WERI-Rb-1 (cell line): ENCODE measurements around the gene SMTNL1.
A peak's percentile ranks its signal among the peaks of the same experiment; 100 is the strongest.
"Not testable (repeated sequence)": the region's sequence is repeated elsewhere in the genome, so short reads cannot be mapped to it uniquely, and the experiment has no call there.

Experiments used
- DNase-seq: peaks from one replicate; pipeline ENCODE4 v3.0.0-alpha.2; 2020
- H3K27ac ChIP-seq: fragments of 250-450 bp; sonication (Bioruptor Pico); 2 replicates; pipeline ENCODE4 v1.5.1; 2020; ENCODE audit warnings: mild to moderate bottlenecking, moderate library complexity
- H3K27me3 ChIP-seq: fragments of 250-450 bp; sonication (Bioruptor Pico); 2 replicates; pipeline ENCODE4 v1.5.1; 2021; ENCODE audit warnings: mild to moderate bottlenecking, low read depth, moderate library complexity; ENCODE audit not compliant: insufficient read depth, severe bottlenecking
- H3K36me3 ChIP-seq: fragments of 250-450 bp; sonication (Bioruptor Pico); 2 replicates; pipeline ENCODE4 v1.5.1; 2020; ENCODE audit warnings: mild to moderate bottlenecking, moderate library complexity
- H3K4me3 ChIP-seq: 2 replicates; pipeline ENCODE4 v1.5.1; 2011; ENCODE audit warnings: low read depth, mild to moderate bottlenecking, control low read depth, low read length
- H3K9me3 ChIP-seq: fragments of 250-450 bp; sonication (Bioruptor Pico); 2 replicates; pipeline ENCODE4 v1.5.1; 2021; ENCODE audit warnings: mild to moderate bottlenecking, moderate library complexity; ENCODE audit not compliant: severe bottlenecking
- TF ChIP-seq, protein P1 (sequence below): IDR thresholded peaks from 2 replicates; pipeline ENCODE4 v1.5.1; 2011; ENCODE audit warnings: low read depth, mild to moderate bottlenecking, control low read depth, inconsistent platforms, low read length

Gene SMTNL1

DNA sequence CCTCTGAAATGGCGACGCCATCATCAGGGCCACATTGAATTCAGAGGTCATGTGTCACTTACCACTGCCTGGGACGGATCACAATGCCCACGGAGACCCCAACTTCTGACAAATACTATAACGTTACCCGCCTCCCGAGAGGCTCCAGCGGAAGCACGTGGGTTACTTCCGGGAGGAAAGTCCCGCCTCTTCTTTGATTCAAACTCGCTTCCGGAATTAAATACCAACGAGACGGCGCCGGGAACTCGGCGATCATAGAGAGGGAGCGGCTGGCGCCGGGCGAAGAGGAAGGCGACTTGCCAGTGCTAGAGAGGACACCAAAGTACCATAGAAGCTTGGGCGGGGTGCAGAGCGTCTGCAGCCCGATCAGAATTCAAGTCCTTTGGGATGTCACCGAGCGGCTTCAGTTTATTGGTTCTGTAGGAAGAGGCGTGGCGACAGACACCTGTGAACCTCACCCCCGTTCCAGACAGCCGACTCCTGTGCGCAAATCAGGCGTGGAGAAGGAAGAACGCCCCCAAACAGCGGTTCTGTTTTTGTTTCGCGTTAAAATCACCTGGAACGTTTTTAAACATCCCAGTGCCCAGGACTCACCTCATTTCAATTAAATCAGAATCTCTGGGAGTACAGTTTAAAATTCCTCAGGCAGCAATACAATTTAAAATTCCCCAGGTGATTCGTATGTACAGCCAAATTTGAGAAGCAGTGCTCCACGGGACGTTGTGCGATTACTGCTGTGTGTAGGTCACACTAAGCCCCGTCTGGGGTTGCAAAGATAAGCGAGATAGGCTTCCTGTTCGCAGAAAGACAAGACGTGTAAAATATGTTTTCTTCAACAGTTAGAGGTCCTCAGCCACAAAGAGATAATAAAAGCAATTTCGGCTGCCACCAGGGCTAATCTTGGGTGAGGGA lies 6.5 kb upstream of the SMTNL1 start, which contains the start of gene TIMM10:
Gene TIMM10, minus strand, starts transcription at position 159 of the 912 bp plus-strand sequence. CDS start 565 bp downstream, outside the sequence.
- peak within 1 kb of the TSS; percentile 78 for H3K27ac ChIP-seq
- peaks cover 15% of the 10 kb centered on the region for H3K36me3 ChIP-seq
- no peaks in the 10 kb centered on the region for H3K27me3 ChIP-seq
- no peaks in the 10 kb centered on the region for H3K9me3 ChIP-seq
- TF ChIP-seq, protein P1, sequence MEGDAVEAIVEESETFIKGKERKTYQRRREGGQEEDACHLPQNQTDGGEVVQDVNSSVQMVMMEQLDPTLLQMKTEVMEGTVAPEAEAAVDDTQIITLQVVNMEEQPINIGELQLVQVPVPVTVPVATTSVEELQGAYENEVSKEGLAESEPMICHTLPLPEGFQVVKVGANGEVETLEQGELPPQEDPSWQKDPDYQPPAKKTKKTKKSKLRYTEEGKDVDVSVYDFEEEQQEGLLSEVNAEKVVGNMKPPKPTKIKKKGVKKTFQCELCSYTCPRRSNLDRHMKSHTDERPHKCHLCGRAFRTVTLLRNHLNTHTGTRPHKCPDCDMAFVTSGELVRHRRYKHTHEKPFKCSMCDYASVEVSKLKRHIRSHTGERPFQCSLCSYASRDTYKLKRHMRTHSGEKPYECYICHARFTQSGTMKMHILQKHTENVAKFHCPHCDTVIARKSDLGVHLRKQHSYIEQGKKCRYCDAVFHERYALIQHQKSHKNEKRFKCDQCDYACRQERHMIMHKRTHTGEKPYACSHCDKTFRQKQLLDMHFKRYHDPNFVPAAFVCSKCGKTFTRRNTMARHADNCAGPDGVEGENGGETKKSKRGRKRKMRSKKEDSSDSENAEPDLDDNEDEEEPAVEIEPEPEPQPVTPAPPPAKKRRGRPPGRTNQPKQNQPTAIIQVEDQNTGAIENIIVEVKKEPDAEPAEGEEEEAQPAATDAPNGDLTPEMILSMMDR: no peak
- H3K4me3 ChIP-seq: peak within 1 kb of the TSS; percentile 85
- peak; percentile 96 for DNase-seq

DNA sequence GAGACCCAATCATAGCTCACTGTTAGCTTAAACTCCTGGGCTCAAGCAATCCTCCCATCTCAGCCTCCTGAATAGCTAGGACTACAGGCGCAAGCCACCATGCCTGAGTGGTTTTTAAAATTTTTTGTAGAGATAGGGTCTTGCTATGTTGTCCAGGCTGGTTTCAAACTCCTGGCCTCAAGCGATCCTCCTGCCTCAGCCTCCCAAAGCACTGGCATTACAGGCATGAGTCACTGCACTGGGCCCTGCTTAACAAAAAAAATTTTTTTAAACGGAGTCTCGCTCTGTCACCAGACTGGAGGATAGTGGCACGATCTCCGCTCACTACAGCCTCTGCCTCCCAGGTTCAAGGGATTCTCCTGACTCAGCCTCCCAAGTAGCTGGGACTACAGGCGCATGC lies 2.9 kb upstream of the SMTNL1 start:
- not testable (repeated sequence) for H3K27me3 ChIP-seq, H3K4me3 ChIP-seq, H3K36me3 ChIP-seq, H3K9me3 ChIP-seq, H3K27ac ChIP-seq, DNase-seq

DNA sequence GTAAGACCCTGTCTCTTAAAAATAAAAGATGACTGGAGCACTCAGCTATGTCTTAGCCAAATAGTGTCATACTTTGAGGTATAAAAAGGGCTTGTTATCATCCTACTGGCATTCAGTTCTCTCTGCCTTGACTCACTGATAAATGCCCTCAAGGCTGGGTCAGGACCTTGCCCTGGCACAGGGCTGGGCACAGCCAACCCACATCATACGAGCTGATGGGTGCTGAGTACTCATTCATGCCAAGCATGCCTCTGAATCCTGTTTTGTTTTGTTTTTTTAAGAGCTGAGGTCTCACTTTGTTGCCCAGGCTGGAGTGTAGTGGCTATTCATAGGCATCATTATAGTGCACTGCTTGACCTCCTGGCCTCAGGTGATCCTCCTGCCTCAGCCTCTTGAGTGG lies 1.9 kb downstream of the SMTNL1 start:
- Histone ChIP-seq H3K36me3 (no peaks in the 10 kb centered on the region), H3K9me3 (no peaks in the 10 kb centered on the region), H3K4me3 (no peak overlapping the region), H3K27me3 (peaks cover 2% of the 10 kb centered on the region), H3K27ac (no peak overlapping the region)
- DNase-seq: no peak
- TF ChIP-seq, protein P1: no peak

DNA sequence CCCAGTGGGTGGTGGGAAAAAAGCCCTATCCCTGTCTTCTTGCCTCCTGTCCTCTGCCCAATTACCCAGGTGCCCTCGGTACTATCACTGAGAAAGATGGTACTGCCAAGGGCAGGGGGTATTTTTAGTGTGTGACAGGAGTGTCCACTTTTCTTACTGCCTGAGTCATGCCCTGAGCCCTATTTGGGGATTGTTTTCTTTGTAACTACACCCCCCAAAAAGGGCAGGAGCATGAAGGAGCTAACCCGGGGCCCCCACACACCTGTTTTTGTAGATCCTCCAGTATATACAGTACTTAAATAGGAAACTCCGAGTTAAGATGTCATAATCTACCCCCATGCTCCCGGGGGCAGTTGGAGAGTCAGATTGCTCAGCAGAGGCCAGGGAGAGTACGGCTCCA lies 3.8 kb downstream of the SMTNL1 start:
- Histone ChIP-seq H3K36me3 (no peaks in the 10 kb centered on the region), H3K9me3 (no peaks in the 10 kb centered on the region), H3K27me3 (peaks cover 2% of the 10 kb centered on the region), H3K27ac (no peak overlapping the region), H3K4me3 (no peak overlapping the region)
- TF ChIP-seq, protein P1: no peak
- DNase-seq: no peak

DNA sequence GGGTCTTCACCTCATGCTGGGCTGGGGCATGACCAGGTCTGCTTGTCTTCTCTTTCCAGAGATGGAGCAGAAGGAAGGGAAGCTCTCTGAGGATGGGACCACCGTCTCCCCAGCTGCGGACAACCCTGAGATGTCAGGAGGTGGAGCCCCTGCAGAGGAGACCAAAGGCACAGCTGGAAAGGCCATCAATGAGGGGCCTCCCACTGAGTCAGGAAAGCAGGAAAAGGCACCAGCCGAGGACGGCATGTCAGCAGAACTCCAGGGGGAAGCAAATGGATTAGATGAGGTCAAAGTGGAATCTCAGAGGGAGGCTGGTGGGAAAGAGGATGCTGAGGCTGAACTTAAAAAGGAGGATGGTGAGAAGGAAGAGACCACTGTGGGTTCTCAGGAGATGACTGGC lies 5.2 kb downstream of the SMTNL1 start:
- TF ChIP-seq, protein P1: no peak
- DNase-seq: no peak
- Histone ChIP-seq H3K27ac (no peak overlapping the region), H3K4me3 (no peak overlapping the region), H3K27me3 (peaks cover 2% of the 10 kb centered on the region), H3K9me3 (no peaks in the 10 kb centered on the region), H3K36me3 (no peaks in the 10 kb centered on the region)

DNA sequence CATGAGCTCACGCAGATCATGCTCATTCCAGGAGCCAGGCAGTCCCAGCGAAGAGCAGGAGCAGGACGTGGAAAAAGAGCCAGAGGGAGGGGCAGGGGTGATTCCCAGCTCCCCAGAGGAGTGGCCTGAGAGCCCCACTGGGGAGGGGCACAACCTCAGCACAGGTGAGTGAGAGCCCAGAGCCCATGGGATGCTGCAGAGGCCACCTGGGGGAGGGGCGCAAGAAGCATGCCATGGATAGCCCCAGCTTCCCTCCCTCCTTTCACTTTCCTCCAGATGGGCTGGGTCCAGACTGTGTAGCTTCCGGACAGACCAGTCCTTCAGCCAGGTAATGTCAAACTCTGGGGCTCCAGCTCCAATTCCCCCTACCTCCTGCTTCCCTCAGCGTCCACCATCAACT lies 6.2 kb downstream of the SMTNL1 start:
- no peaks in the 10 kb centered on the region for H3K9me3 ChIP-seq
- H3K27ac ChIP-seq: no peak overlapping the region
- no peak overlapping the region for H3K4me3 ChIP-seq
- TF ChIP-seq, protein P1: no peak
- peaks cover 2% of the 10 kb centered on the region for H3K27me3 ChIP-seq
- DNase-seq: no peak
- no peaks in the 10 kb centered on the region for H3K36me3 ChIP-seq
